C4-2B (cell line): Measurements from ENCODE around the gene ERICH2.

ENCODE experiments used
- H3K27ac ChIP-seq: fragments of 450-650 bp; 2 replicates; pipeline ENCODE4 v1.5.1; 2017
- CTCF ChIP-seq: fragments of 450-650 bp; conservative IDR thresholded peaks from 2 replicates; pipeline ENCODE4 v1.5.1; 2017; ENCODE audit warnings: mild to moderate bottlenecking
- ZFX ChIP-seq: fragments of 450-650 bp; IDR thresholded peaks from 2 replicates; pipeline ENCODE4 v1.6.1; 2017

Gene ERICH2

GRCh38 chr2:170818036-170818751 lies 48.0 kb downstream of the ERICH2 start:
- H3K27ac ChIP-seq = no peak overlapping the region
- TF ChIP-seq ZFX (no peak), CTCF (no peak)

- TF ChIP-seq ZFX (no peak), CTCF (no peak)
- H3K27ac ChIP-seq = no peak overlapping the region
These were observed 48.7 kb downstream of the ERICH2 start for GRCh38 chr2:170818752-170819470.

DNA sequence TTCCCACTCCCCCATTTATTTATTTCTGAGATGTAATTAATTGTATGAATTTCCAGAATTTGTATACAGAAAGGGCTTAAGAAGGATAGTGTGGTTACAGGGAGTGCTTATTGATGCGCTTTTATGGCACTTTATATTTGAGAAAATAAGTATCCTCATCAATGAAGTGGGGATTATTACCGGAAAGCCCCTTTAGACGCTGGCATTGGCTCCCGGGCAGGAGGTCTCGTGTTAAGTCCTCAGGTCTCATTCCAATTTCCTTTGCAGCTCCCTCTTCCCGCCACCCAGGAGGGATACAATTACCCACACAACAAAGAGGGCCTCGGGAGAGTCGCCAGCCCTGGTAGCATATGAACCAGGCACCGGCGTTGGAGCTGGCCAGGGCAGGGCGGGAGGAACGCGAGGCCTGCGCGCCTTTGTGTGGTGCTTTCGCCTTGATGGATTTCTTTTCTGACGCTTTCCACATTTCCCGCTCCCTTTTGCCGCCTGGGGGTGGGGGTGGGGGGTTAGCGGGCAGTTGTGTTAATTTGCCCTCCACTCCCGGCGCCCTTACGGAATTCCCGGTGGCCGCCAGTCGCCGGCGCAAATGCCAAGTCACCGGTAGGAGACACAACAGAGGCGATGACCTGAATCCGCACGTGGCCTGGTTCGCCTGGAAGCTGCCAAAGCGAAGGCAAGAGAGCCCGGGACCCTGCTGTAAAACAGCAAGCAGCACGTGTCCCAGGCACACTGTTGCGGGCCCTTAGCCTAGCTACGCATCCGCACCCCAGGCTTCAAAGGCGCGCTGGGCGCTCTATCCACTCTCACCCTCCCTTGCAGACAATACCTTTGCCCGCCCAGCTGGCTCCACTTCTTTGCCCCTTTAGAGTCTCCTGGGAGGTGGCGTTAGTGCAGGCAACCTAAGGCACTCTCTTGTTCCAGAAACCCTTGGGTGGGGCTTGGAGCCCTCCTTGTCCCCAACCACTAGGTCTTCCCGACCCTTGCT lies 49.8 kb downstream of the ERICH2 start:
- TF ChIP-seq CTCF (no peak), ZFX (no peak)

DNA sequence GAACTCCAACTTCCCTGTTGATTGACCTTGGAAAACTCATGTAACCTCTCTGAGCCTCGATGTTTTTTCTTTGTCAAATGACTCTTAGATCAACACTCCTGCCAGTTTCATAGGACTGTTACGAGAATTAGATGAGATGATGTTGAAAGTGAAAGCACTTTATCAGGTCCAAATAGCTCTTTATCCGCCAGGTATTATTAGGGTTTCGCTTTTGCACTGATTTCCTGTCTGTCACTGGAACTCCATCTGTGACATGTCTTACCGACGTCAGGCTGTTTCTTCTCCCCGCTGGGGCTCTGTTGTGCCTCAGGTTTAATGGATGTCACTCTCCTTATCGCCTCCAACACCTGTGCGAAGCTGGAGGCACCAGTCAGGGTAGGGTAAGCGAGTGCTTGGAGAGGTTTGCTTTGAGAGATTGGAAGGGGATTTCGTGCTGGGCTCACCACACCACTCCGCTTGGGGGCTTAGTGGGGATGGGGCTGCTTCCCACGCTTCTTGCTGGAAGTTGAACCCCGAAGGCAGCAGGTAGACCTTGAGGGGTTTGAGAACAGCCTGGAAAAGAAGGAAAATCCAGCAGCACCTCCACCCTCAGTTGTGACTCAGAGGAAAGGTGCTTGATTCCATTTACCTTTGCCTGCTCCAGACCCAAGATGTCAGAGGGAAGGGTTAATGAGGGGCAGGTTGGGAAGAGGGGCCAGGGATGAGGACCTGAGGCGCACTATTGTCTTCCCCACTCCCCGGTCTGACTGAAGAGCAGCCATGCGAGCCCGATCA lies 50.8 kb downstream of the ERICH2 start:
- no peak for TF ChIP-seq ZFX
- no peak for TF ChIP-seq CTCF
- no peak overlapping the region for H3K27ac ChIP-seq

More for the DNA sequence above, 49.8 kb downstream of the ERICH2 start:
- no peak overlapping the region for H3K27ac ChIP-seq

DNA sequence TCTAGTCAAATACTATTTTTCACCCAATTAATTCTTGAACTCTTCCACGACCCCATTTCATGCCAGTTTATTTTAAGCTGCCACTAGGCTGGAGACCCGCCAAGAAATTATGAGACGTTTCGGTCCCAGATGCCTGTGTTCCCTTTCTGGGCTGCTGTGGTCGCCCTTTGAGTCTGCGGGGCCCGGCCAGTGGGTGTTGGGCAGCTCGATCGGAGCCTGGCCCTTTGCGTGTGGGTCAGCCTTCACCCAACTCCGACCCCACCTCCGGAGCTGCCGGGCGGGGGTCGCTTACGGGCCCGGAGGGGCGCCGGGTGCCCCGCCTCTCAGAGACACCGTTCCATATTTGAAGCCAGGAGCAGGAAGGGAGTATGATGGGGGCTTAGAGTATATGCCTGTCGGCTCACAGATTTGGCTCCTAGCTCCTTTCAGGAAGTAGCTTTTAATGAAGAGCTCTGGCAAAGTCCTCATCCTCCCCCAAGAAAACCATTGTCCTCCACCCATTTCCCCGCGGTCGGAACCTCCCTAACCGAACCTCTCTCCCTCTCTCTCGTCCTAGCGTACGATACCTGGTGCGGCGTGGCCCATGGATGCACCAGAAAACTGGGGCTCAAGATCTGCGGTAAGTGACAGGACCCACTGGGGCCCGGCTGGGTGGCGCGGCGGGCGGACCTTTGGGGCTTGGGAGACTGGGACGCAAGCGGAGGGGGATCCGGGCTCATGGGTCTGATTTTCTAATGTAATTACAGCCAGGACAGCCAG lies 51.5 kb downstream of the ERICH2 start:
- no peak overlapping the region for H3K27ac ChIP-seq
- TF ChIP-seq ZFX = no peak
- TF ChIP-seq CTCF = no peak

GRCh38 chr2:170822290-170823087 lies 52.3 kb downstream of the ERICH2 start:
- no peak overlapping the region for H3K27ac ChIP-seq
- TF ChIP-seq CTCF = no peak
- no peak for TF ChIP-seq ZFX
